A673 (cell line): Measurements from ENCODE around the gene RPH3AL. TPM values are rescaled to one million over a fixed set of nuclear protein-coding genes. Genes with fewer than 3 reads are reported as not detected.

Experiments
- BruUV-seq: library from RNA; stranded (reverse); fragments of 400-500 nt; replicated peaks from 2 replicates; lab custom pipeline; 2021; lab: Mats Ljungman, UMichigan
- CTCF ChIA-PET: fragments of 300-600 bp; sonication (Branson Sonifier 250); formaldehyde crosslinking; loops from one replicate; lab custom pipeline; 2022; ENCODE audit warnings: antibody characterized with exemption; lab: Charles Lee
- POLR2A ChIA-PET: fragments of 300-600 bp; sonication (Branson Sonifier 250); formaldehyde crosslinking; loops from one replicate; lab custom pipeline; 2022; ENCODE audit warnings: antibody characterized with exemption; ENCODE audit not compliant: low non-redundant PET; lab: Charles Lee
- DNase-seq: peaks from one replicate; pipeline ENCODE4 v3.0.0-alpha.2; 2015; ENCODE audit warnings: low spot score
- H3K27ac ChIP-seq: fragments of 200-600 bp; sonication (generic); 2 replicates; pipeline ENCODE4 v1.5.1; 2016; ENCODE audit warnings: mixed run types, low read depth, mild to moderate bottlenecking, mixed read lengths, antibody characterized with exemption, low read length; ENCODE audit not compliant: poor library complexity, severe bottlenecking
- H3K27me3 ChIP-seq: fragments of 200-600 bp; sonication (generic); replicated peaks from 2 replicates; pipeline ENCODE4 v1.6.1; 2017; ENCODE audit warnings: mixed run types, low read depth, mild to moderate bottlenecking, mixed read lengths, antibody characterized with exemption, low read length; ENCODE audit not compliant: insufficient read depth, poor library complexity
- H3K36me3 ChIP-seq: fragments of 200-600 bp; sonication (generic); 2 replicates; pipeline ENCODE4 v1.6.1; 2016; ENCODE audit warnings: mixed run types, mild to moderate bottlenecking, mixed read lengths, antibody characterized with exemption, low read length; ENCODE audit not compliant: insufficient read depth, poor library complexity, severe bottlenecking
- H3K4me1 ChIP-seq: fragments of 200-600 bp; sonication (generic); 2 replicates; pipeline ENCODE4 v1.6.1; 2017; ENCODE audit warnings: mixed run types, mild to moderate bottlenecking, mixed read lengths, antibody characterized with exemption, low read length; ENCODE audit not compliant: insufficient read depth, poor library complexity, severe bottlenecking
- H3K4me3 ChIP-seq: fragments of 200-600 bp; sonication (generic); 2 replicates; pipeline ENCODE4 v1.5.1; 2016; ENCODE audit warnings: low read depth, mixed run types, mild to moderate bottlenecking, mixed read lengths, low read length; ENCODE audit not compliant: poor library complexity, severe bottlenecking
- H3K9me3 ChIP-seq: fragments of 200-600 bp; sonication (generic); 2 replicates; pipeline ENCODE4 v1.6.1; 2016; ENCODE audit warnings: mixed run types, low read depth, mild to moderate bottlenecking, mixed read lengths, antibody characterized with exemption, low read length; ENCODE audit not compliant: poor library complexity, severe bottlenecking
- EZH2 ChIP-seq: fragments of 200-600 bp; sonication (generic); IDR thresholded peaks from 2 replicates; pipeline ENCODE4 v1.6.1; 2017; ENCODE audit warnings: borderline replicate concordance, low read depth, mild to moderate bottlenecking, mixed read lengths, antibody characterized with exemption, low read length; ENCODE audit not compliant: poor library complexity, severe bottlenecking
- intact Hi-C: fragments of 100-400 bp; cut with micrococcal nuclease; formaldehyde crosslinking; loops from one replicate; pipeline ENCODE4 v1.10.0; 2022; ENCODE audit not compliant: unreplicated experiment
- total RNA-seq: library from RNA; stranded (reverse); gene quantifications from 2 replicates; pipeline ENCODE4 v1.2.3, GENCODE V29; 2021
- TF ChIP-seq, protein P1 (sequence below): fragments of 300-800, 200-600 bp; sonication (generic); conservative IDR thresholded peaks from 2 replicates; pipeline ENCODE4 v1.5.1; 2017; ENCODE audit warnings: low read depth, mild to moderate bottlenecking, antibody characterized with exemption, low read length, moderate library complexity, mixed read lengths

Gene RPH3AL
- total RNA-seq, 1 experiment from 2014 or later: 0.82 TPM

GRCh38 chr17:327296-327695 is 25.3 kb downstream of the RPH3AL start:
- BruUV-seq: no TSS peak
- H3K27me3 ChIP-seq: no peaks in the 10 kb centered on the region
- no peak for DNase-seq
- ChIA-PET CTCF (no interaction called here), POLR2A (no interaction called here)
- TF ChIP-seq, protein P1, sequence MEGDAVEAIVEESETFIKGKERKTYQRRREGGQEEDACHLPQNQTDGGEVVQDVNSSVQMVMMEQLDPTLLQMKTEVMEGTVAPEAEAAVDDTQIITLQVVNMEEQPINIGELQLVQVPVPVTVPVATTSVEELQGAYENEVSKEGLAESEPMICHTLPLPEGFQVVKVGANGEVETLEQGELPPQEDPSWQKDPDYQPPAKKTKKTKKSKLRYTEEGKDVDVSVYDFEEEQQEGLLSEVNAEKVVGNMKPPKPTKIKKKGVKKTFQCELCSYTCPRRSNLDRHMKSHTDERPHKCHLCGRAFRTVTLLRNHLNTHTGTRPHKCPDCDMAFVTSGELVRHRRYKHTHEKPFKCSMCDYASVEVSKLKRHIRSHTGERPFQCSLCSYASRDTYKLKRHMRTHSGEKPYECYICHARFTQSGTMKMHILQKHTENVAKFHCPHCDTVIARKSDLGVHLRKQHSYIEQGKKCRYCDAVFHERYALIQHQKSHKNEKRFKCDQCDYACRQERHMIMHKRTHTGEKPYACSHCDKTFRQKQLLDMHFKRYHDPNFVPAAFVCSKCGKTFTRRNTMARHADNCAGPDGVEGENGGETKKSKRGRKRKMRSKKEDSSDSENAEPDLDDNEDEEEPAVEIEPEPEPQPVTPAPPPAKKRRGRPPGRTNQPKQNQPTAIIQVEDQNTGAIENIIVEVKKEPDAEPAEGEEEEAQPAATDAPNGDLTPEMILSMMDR: no peak
- TF ChIP-seq EZH2: no peak
- H3K36me3 ChIP-seq: no peaks in the 10 kb centered on the region
- no peak overlapping the region for H3K27ac ChIP-seq
- no peak overlapping the region for H3K4me3 ChIP-seq
- H3K9me3 ChIP-seq: no peaks in the 10 kb centered on the region
- H3K4me1 ChIP-seq: no peaks in the 10 kb centered on the region
- intact Hi-C loops: no loop called here

DNA sequence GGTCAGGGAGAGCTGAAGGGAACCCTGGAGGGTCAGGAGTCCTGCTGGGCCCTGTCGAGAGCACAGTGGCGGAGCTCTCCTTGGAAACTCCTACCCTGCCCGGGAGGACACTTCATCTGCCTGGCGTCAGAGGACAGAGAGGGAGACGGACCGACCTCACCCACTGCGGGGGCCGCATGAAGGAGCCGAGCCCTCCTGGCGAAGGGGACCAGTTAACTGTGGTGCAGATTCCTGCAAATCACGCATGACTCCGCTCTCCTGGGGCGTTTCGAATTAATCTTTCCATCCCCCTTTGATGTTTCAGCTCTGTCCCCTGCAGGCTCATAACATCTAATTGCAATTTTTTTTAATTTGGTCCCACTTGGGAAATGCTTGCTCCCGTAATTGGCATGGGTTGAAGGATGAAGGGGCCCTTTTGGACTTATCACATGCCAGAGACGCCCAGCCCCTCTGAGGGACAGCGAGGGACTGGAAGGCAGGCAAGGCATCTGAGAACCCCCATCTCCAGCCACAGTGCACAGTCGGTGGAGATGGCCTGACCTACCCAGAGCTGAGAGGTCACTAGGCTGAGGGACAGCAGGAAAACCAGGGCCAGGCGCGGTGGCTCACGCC is 26.5 kb downstream of the RPH3AL start:
- ChIA-PET POLR2A (no interaction called here), CTCF (no interaction called here)
- Histone ChIP-seq H3K9me3 (no peaks in the 10 kb centered on the region), H3K4me1 (no peaks in the 10 kb centered on the region), H3K27me3 (no peaks in the 10 kb centered on the region), H3K27ac (no peak overlapping the region), H3K36me3 (no peaks in the 10 kb centered on the region), H3K4me3 (no peak overlapping the region)
- intact Hi-C loops: no loop called here
- no peak for DNase-seq
- no peak for TF ChIP-seq EZH2
- TF ChIP-seq, protein P1: no peak
- BruUV-seq: no TSS peak

GRCh38 chr17:325270-326009 is 27.2 kb downstream of the RPH3AL start:
- no TSS peak for BruUV-seq
- DNase-seq: no peak
- H3K9me3 ChIP-seq: no peaks in the 10 kb centered on the region
- ChIA-PET POLR2A (no interaction called here), CTCF (no interaction called here)
- no peak overlapping the region for H3K27ac ChIP-seq
- intact Hi-C loops: no loop called here
- H3K4me3 ChIP-seq: no peak overlapping the region
- no peak for TF ChIP-seq EZH2
- TF ChIP-seq, protein P1: no peak
- no peaks in the 10 kb centered on the region for H3K4me1 ChIP-seq
- no peaks in the 10 kb centered on the region for H3K27me3 ChIP-seq
- H3K36me3 ChIP-seq: no peaks in the 10 kb centered on the region
